ENCODE measurements around the gene CCT2.

The CCT2 gene

GRCh38 chr12:69585189-69586062 is at the start of gene CCT2:
CCT2 (plus strand) TSS chr12:69585459; CDS start chr12:69585522, 63 bp downstream.
- peak; percentile 98 for DNase-seq

- no peak for DNase-seq
Observed at GRCh38 chr12:69540987-69541386, 44.3 kb upstream of the CCT2 start.

GRCh38 chr12:69544087-69544486 is 41.2 kb upstream of the CCT2 start:
- DNase-seq: no peak

- no peak for DNase-seq
Observed at GRCh38 chr12:69545081-69545480, 40.2 kb upstream of the CCT2 start.

- DNase-seq: no peak
Observed at GRCh38 chr12:69546693-69547438, 38.4 kb upstream of the CCT2 start.

GRCh38 chr12:69548687-69549086 is 36.6 kb upstream of the CCT2 start:
- no peak for DNase-seq

- no peak for DNase-seq
Observed at GRCh38 chr12:69550569-69551350, 34.5 kb upstream of the CCT2 start.

GRCh38 chr12:69553628-69554248 is 31.5 kb upstream of the CCT2 start:
- no peak for DNase-seq

GRCh38 chr12:69555461-69555860 is 29.8 kb upstream of the CCT2 start:
- DNase-seq: no peak

- no peak for DNase-seq
Observed at GRCh38 chr12:69556383-69556782, 28.9 kb upstream of the CCT2 start.

- DNase-seq: no peak
Observed at GRCh38 chr12:69563166-69563762, 22.0 kb upstream of the CCT2 start.

- no peak for DNase-seq
Observed at GRCh38 chr12:69566603-69567002, 18.7 kb upstream of the CCT2 start.

GRCh38 chr12:69569236-69569635 is 16.0 kb upstream of the CCT2 start:
- no peak for DNase-seq

GRCh38 chr12:69570000-69570516 is 15.2 kb upstream of the CCT2 start:
- DNase-seq: no peak

- peak; percentile 49 for DNase-seq
Observed at GRCh38 chr12:69570545-69571399, 14.5 kb upstream of the CCT2 start.

GRCh38 chr12:69575346-69575745 is 9.9 kb upstream of the CCT2 start:
- no peak for DNase-seq

- DNase-seq: no peak
Observed at GRCh38 chr12:69578283-69578682, 7.0 kb upstream of the CCT2 start.

- DNase-seq: no peak
Observed at GRCh38 chr12:69579029-69579428, 6.2 kb upstream of the CCT2 start.

GRCh38 chr12:69580074-69580473 is 5.2 kb upstream of the CCT2 start:
- DNase-seq: no peak

GRCh38 chr12:69583203-69583602 is 2.1 kb upstream of the CCT2 start:
- no peak for DNase-seq

- DNase-seq: no peak
Observed at GRCh38 chr12:69588527-69588926, 3.3 kb downstream of the CCT2 start.
